Activated naive CD8-positive, alpha-beta T cell treated with anti-CD3 and anti-CD28 coated beads for 36 hours (primary cell): Measurements from ENCODE around the gene MAP2K6. TPM values are rescaled to one million over a fixed set of nuclear protein-coding genes. Genes with fewer than 3 reads are reported as not detected.

Experiments used
- DNase-seq: peaks from one replicate; pipeline ENCODE4 v3.0.0; 2021
- H3K27ac Mint-ChIP-seq: one replicate; pipeline ENCODE4 v1.8.0; 2022; ENCODE audit warnings: mild to moderate bottlenecking, moderate library complexity, mixed read lengths
- H3K27me3 Mint-ChIP-seq: one replicate; pipeline ENCODE4 v1.8.0; 2022; ENCODE audit warnings: mild to moderate bottlenecking, mixed read lengths
- H3K36me3 Mint-ChIP-seq: one replicate; pipeline ENCODE4 v1.8.0; 2021; ENCODE audit warnings: mild to moderate bottlenecking, mixed read lengths
- H3K4me1 Mint-ChIP-seq: one replicate; pipeline ENCODE4 v1.8.0; 2021; ENCODE audit warnings: mixed read lengths
- H3K4me3 Mint-ChIP-seq: one replicate; pipeline ENCODE4 v1.8.0; 2022; ENCODE audit warnings: mild to moderate bottlenecking, moderate library complexity, mixed read lengths
- H3K9me3 Mint-ChIP-seq: one replicate; pipeline ENCODE4 v1.8.0; 2022; ENCODE audit warnings: mixed read lengths
- total RNA-seq, 2 experiments: library from RNA; stranded (reverse); gene quantifications; one replicate each; pipeline ENCODE4 v1.2.3, GENCODE V29; 2021

The MAP2K6 gene
- total RNA-seq, 2 experiments from 2014 or later = 2.7 to 2.9 TPM

GRCh38 chr17:69511250-69511649 lies 96.8 kb downstream of the MAP2K6 start:
- H3K4me1 Mint-ChIP-seq = peaks cover 6% of the 10 kb centered on the region
- peaks cover 16% of the 10 kb centered on the region for H3K36me3 Mint-ChIP-seq
- no peak overlapping the region for H3K4me3 Mint-ChIP-seq
- no peak for DNase-seq
- H3K27me3 Mint-ChIP-seq = no peaks in the 10 kb centered on the region
- no peaks in the 10 kb centered on the region for H3K9me3 Mint-ChIP-seq
- no peak overlapping the region for H3K27ac Mint-ChIP-seq

- Mint-ChIP-seq H3K27me3 (no peaks in the 10 kb centered on the region), H3K4me1 (peaks cover 12% of the 10 kb centered on the region), H3K4me3 (no peak overlapping the region), H3K27ac (no peak overlapping the region), H3K36me3 (peaks cover 11% of the 10 kb centered on the region), H3K9me3 (no peaks in the 10 kb centered on the region)
- DNase-seq = no peak
These were observed 98.4 kb downstream of the MAP2K6 start for GRCh38 chr17:69512946-69513345.

- Mint-ChIP-seq H3K9me3 (no peaks in the 10 kb centered on the region), H3K36me3 (peaks cover 4% of the 10 kb centered on the region), H3K27ac (no peak overlapping the region), H3K4me1 (peaks cover 12% of the 10 kb centered on the region), H3K4me3 (no peak overlapping the region), H3K27me3 (no peaks in the 10 kb centered on the region)
- no peak for DNase-seq
These were observed 101.7 kb downstream of the MAP2K6 start for GRCh38 chr17:69516225-69516624.

GRCh38 chr17:69516911-69517310 lies 102.4 kb downstream of the MAP2K6 start:
- Mint-ChIP-seq H3K27me3 (no peaks in the 10 kb centered on the region), H3K4me1 (peaks cover 10% of the 10 kb centered on the region), H3K27ac (no peak overlapping the region), H3K9me3 (no peaks in the 10 kb centered on the region), H3K36me3 (peaks cover 4% of the 10 kb centered on the region), H3K4me3 (no peak overlapping the region)
- DNase-seq = no peak

GRCh38 chr17:69518951-69519350 lies 104.5 kb downstream of the MAP2K6 start:
- no peaks in the 10 kb centered on the region for H3K9me3 Mint-ChIP-seq
- no peak for DNase-seq
- H3K4me1 Mint-ChIP-seq = peaks cover 10% of the 10 kb centered on the region
- H3K27me3 Mint-ChIP-seq = no peaks in the 10 kb centered on the region
- no peak overlapping the region for H3K4me3 Mint-ChIP-seq
- peaks cover 4% of the 10 kb centered on the region for H3K36me3 Mint-ChIP-seq
- no peak overlapping the region for H3K27ac Mint-ChIP-seq

GRCh38 chr17:69523244-69523861 lies 108.9 kb downstream of the MAP2K6 start:
- Mint-ChIP-seq H3K4me1 (no peaks in the 10 kb centered on the region), H3K27me3 (no peaks in the 10 kb centered on the region), H3K9me3 (peaks cover 2% of the 10 kb centered on the region), H3K36me3 (peaks cover 8% of the 10 kb centered on the region), H3K27ac (no peak overlapping the region), H3K4me3 (no peak overlapping the region)
- DNase-seq = no peak

GRCh38 chr17:69524854-69525253 lies 110.4 kb downstream of the MAP2K6 start:
- H3K36me3 Mint-ChIP-seq = peaks cover 8% of the 10 kb centered on the region

GRCh38 chr17:69525920-69526841 lies 111.7 kb downstream of the MAP2K6 start:
- peaks cover 2% of the 10 kb centered on the region for H3K9me3 Mint-ChIP-seq
- H3K36me3 Mint-ChIP-seq = peaks cover 5% of the 10 kb centered on the region
- no peaks in the 10 kb centered on the region for H3K27me3 Mint-ChIP-seq
- H3K27ac Mint-ChIP-seq = no peak overlapping the region
- DNase-seq = no peak
- H3K4me3 Mint-ChIP-seq = no peak overlapping the region
- no peaks in the 10 kb centered on the region for H3K4me1 Mint-ChIP-seq

More at GRCh38 chr17:69524854-69525253, 110.4 kb downstream of the MAP2K6 start:
- Mint-ChIP-seq H3K4me3 (no peak overlapping the region), H3K27ac (no peak overlapping the region), H3K9me3 (peaks cover 2% of the 10 kb centered on the region), H3K27me3 (no peaks in the 10 kb centered on the region), H3K4me1 (no peaks in the 10 kb centered on the region)
- no peak for DNase-seq

- peaks cover 2% of the 10 kb centered on the region for H3K9me3 Mint-ChIP-seq
- no peak for DNase-seq
- H3K4me3 Mint-ChIP-seq = no peak overlapping the region
- no peak overlapping the region for H3K27ac Mint-ChIP-seq
- peaks cover 5% of the 10 kb centered on the region for H3K36me3 Mint-ChIP-seq
- no peaks in the 10 kb centered on the region for H3K27me3 Mint-ChIP-seq
- H3K4me1 Mint-ChIP-seq = peaks cover 2% of the 10 kb centered on the region
These were observed 113.5 kb downstream of the MAP2K6 start for GRCh38 chr17:69528035-69528434.

GRCh38 chr17:69533481-69534234 lies 119.2 kb downstream of the MAP2K6 start:
- no peak overlapping the region for H3K27ac Mint-ChIP-seq
- no peak overlapping the region for H3K4me3 Mint-ChIP-seq
- H3K9me3 Mint-ChIP-seq = no peaks in the 10 kb centered on the region
- H3K27me3 Mint-ChIP-seq = no peaks in the 10 kb centered on the region
- DNase-seq = no peak
- no peaks in the 10 kb centered on the region for H3K36me3 Mint-ChIP-seq
- peaks cover 12% of the 10 kb centered on the region for H3K4me1 Mint-ChIP-seq

GRCh38 chr17:69534235-69534621 lies 119.7 kb downstream of the MAP2K6 start:
- Mint-ChIP-seq H3K9me3 (no peaks in the 10 kb centered on the region), H3K36me3 (peaks cover 5% of the 10 kb centered on the region), H3K4me1 (peaks cover 15% of the 10 kb centered on the region), H3K4me3 (no peak overlapping the region), H3K27ac (no peak overlapping the region), H3K27me3 (no peaks in the 10 kb centered on the region)
- DNase-seq = no peak

- no peak for DNase-seq
- no peak overlapping the region for H3K4me3 Mint-ChIP-seq
- no peaks in the 10 kb centered on the region for H3K9me3 Mint-ChIP-seq
- H3K27me3 Mint-ChIP-seq = no peaks in the 10 kb centered on the region
- peaks cover 20% of the 10 kb centered on the region for H3K4me1 Mint-ChIP-seq
- H3K36me3 Mint-ChIP-seq = peaks cover 8% of the 10 kb centered on the region
- H3K27ac Mint-ChIP-seq = no peak overlapping the region
These were observed 120.6 kb downstream of the MAP2K6 start for GRCh38 chr17:69535016-69535570.

GRCh38 chr17:69538795-69539194 lies 124.3 kb downstream of the MAP2K6 start:
- H3K27me3 Mint-ChIP-seq = no peaks in the 10 kb centered on the region
- no peak overlapping the region for H3K4me3 Mint-ChIP-seq
- H3K4me1 Mint-ChIP-seq = peaks cover 12% of the 10 kb centered on the region
- no peak overlapping the region for H3K27ac Mint-ChIP-seq
- DNase-seq = no peak
- H3K36me3 Mint-ChIP-seq = peaks cover 19% of the 10 kb centered on the region
- H3K9me3 Mint-ChIP-seq = no peaks in the 10 kb centered on the region

GRCh38 chr17:69539274-69539673 lies 124.8 kb downstream of the MAP2K6 start:
- no peak overlapping the region for H3K4me3 Mint-ChIP-seq
- peaks cover 8% of the 10 kb centered on the region for H3K4me1 Mint-ChIP-seq
- H3K9me3 Mint-ChIP-seq = no peaks in the 10 kb centered on the region
- H3K36me3 Mint-ChIP-seq = peaks cover 19% of the 10 kb centered on the region
- H3K27ac Mint-ChIP-seq = peak overlapping the region; percentile 51
- DNase-seq = peak; percentile 7
- no peaks in the 10 kb centered on the region for H3K27me3 Mint-ChIP-seq
